Measurements from ENCODE around the gene CDRT15L2.
"Not testable (repeated sequence)": the region's sequence is repeated elsewhere in the genome, so short reads cannot be mapped to it uniquely, and the experiment has no call there.

Gene CDRT15L2

GRCh38 chr17:20579424-20579823 is at the start of gene CDRT15L2:
CDRT15L2 (plus strand) TSS chr17:20579724; CDS start chr17:20579744, 20 bp downstream.
- DNase-seq (ENCODE audit: low read depth in 2 of 2): not testable (repeated sequence)

DNA sequence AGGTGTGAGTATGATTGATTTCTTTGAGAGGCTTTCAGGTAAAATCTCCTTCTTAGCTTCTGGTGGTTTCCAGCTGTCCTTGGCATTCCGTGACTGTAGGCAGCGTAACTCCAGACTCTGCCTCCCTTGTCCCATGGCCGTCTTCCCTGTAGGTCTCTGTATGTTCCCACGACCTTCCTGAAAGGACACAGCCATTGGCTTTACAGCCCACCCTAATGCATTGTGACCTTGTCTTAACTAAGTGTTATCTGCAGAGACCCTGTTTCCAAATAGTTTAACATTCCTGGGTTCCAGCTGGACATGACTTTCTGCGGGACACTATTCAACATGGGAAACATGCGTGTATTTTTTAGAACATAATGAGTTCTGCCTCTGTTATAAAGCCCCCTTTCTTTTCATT is 49.4 kb upstream of the CDRT15L2 start:
- not testable (repeated sequence) for DNase-seq (ENCODE audit: low read depth in 2 of 2)

- not testable (repeated sequence) for DNase-seq (ENCODE audit: low read depth in 2 of 2)
Observed at GRCh38 chr17:20532544-20533090, 46.9 kb upstream of the CDRT15L2 start.

DNA sequence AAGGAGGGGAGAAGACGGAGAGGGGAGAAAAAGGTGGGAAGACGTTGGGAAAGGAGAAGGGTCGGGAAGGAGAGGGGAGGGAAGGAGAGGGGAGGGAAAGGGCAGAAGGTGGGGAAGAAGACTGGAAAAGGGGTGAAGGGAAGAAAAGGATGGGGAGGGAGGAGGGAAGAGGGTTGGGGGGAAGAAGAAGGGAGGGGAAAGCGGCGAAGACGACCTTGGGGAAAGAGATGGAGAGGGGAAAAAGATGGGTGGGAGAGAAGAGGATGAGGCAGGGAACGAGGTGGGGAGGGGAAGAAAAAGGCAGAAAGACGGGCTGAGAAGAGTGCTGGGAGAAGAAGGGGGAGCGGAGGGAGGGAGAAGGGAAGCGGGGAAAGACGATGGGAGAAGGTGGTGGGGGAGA is 46.3 kb upstream of the CDRT15L2 start:
- DNase-seq (ENCODE audit: low read depth in 2 of 2): not testable (repeated sequence)

- not testable (repeated sequence) for DNase-seq (ENCODE audit: low read depth in 2 of 2)
Observed at GRCh38 chr17:20534711-20535550, 44.6 kb upstream of the CDRT15L2 start.

- not testable (repeated sequence) for DNase-seq (ENCODE audit: low read depth in 2 of 2)
Observed at GRCh38 chr17:20540414-20540813, 39.1 kb upstream of the CDRT15L2 start.

DNA sequence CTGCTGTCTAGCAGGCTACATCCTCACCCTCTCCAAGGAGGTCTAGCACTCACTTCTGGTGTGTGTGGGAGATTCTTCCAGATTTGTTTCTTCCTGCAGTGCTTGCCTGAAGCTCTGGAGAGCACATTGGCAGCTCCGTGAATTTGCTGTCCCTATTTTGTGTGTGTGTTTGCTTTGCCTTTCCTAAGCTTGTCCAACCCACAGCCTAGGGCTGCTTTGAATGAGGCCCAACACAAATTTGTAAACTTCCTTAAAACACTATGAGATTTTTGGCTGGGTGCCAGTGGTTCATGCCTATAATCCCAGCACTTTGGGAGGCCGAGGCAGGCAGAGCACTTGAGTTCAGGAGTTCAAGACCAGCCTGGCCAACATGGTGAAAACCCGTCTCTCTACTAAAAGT is 38.7 kb upstream of the CDRT15L2 start:
- DNase-seq (ENCODE audit: low read depth in 2 of 2): not testable (repeated sequence)

DNA sequence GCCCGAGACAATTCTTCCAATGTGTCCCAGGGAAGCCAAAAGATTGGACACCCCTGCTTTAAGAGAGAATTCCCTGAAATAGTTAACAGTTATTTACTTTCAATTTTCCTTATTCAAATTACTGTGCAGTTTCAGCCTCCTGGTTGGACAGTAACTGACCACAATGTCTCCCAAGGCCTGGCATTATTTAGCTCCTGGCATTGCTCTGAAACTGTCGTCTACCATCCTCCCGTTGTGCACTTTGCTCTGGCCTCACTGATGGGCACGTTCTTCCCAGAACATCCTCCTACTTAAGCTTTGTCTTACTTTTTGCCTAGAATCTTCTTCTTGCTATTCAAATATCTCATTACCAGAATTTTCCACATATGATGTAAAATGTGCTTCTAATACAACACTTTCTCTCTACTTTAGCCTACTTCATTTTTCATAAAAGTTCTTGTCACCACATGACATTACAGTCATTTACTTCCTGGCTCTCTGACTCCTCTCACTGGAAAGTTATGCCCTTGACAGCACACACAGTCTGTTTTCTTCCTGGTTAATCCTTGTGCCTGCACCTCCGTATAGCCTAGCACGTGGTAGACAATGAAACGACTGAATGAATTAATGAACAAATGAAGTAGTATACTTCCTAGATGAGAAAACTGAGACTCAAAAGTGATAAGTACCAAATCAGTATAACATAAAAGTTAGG is 37.5 kb upstream of the CDRT15L2 start:
- DNase-seq (ENCODE audit: low read depth in 2 of 2): not testable (repeated sequence)

DNA sequence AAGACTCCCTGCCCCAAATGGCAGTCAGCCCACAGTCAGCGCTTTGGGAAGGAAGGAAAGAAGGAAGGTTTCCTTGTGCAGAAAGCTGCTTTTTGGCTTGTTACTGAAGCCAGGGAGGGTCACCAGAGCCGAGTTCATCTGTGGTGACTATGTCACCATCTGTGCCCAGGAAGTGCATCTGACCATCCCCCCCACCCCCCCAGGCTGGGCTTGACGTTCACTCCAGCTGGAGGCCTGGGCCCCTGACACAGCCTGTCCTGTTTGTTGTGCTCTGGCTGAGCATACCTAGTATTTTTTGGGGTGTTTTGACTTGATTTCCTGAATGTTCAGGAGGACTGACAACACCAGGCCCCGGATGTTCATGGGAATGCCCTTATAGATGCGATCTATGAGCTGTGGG is 31.6 kb upstream of the CDRT15L2 start:
- not testable (repeated sequence) for DNase-seq (ENCODE audit: low read depth in 2 of 2)

DNA sequence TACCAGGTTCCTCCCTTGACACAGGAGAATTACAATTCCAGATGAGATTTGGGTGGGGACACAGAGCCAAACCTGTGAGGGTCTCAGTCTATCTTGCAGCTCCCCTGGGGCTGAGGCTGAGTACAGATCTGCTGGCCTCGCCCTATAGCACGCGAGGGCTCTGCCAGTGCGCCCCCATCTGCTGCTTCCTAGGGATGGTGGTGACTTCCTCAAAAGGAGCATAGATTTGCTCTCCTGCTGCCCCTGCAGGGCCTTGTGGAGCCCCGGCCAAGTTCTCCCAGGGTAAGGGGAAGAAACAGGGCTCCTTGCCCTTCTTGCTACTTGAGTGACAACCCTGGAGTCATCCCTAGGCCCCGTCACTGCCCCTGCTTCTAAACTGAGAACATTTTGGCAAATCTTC is 26.6 kb upstream of the CDRT15L2 start:
- DNase-seq (ENCODE audit: low read depth in 2 of 2): not testable (repeated sequence)

- DNase-seq (ENCODE audit: low read depth in 2 of 2): not testable (repeated sequence)
Observed at GRCh38 chr17:20554728-20555127, 24.8 kb upstream of the CDRT15L2 start.

DNA sequence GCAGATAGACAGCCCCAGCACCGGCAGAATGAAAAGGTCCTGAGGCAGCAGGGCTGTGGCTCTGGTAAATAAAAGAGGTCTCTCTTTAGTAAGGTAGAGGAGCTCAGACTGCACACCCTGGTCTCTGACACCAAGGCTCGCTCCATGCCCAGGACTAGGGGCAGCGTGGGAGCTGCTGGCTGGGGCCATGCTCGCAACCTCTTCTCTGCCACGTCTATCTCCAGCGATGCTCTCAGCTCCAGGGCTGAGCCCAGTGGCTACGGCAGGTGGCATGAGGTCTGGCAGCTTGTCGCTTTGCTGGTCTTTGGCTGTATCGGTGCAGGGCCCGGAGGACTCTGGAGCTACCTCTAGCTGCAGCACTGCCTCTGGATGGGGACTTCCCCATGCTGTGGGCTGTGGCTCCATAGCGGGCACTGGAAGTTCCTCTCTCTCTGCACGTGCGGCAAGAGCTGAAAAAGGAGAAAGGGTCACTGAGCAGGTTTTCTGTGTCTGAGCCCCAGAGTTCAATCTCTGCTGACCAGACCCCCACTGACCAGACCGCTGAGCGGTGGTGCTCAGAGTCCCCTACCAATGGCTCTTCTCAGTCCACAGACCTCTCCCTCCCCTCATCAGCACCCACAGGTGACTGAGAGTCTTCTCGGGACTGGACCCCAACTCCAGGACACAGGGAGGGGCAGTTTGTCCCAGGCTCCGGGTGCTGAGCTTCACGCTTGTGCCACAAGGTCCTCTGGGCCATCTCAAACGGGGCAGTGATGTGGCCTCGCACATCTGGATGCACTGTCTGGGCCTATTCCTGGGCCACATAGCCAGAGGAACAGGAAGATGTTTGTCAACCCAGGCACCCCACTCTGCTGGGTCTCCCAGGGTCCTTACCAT is 24.2 kb upstream of the CDRT15L2 start:
- DNase-seq (ENCODE audit: low read depth in 2 of 2): not testable (repeated sequence)

DNA sequence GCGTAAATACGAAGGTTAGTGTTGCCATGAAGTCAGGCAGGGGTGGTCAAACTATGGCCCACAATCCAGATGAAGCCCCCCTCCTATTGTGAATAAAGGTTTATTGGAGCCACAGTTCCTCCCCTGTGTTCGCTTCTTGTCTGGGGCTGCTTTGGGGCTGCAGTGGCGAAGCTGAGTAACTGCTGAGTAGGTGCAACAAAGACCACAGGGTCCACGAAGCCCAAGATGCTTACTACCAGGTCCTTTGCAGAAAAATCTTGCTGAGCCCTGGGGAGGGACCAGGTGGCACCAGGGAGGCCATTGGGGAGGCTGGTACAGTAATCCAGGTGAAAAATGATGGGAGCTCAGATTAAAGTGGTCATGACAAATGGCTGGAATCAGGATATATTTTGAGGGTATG is 21.4 kb upstream of the CDRT15L2 start:
- not testable (repeated sequence) for DNase-seq (ENCODE audit: low read depth in 2 of 2)

GRCh38 chr17:20559018-20559417 is 20.5 kb upstream of the CDRT15L2 start:
- not testable (repeated sequence) for DNase-seq (ENCODE audit: low read depth in 2 of 2)

GRCh38 chr17:20562587-20562986 is 16.9 kb upstream of the CDRT15L2 start:
- no peak for DNase-seq (ENCODE audit: low read depth in 2 of 2)

DNA sequence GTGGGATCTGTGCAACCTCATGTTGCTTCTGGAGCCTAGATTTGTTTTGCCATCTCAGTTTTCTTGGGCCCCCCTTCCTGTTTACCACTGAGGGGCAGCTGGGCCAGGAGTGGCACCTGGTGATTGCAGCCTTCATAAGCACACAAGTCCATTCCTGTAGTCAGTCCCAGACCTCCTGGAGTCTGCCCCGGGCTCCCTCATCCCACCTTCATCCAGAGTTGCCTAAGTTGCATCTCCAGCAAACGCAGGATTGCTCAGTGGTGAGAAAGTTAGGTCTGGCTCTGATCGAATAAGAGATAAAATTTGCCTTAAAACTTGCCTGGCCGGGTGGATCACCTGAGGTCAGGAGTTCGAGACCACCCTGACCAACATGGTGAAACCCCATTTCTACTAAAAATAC is 14.3 kb upstream of the CDRT15L2 start:
- DNase-seq (ENCODE audit: low read depth in 2 of 2): not testable (repeated sequence)

GRCh38 chr17:20565711-20566110 is 13.8 kb upstream of the CDRT15L2 start:
- no peak for DNase-seq (ENCODE audit: low read depth in 2 of 2)

- not testable (repeated sequence) for DNase-seq (ENCODE audit: low read depth in 2 of 2)
Observed at GRCh38 chr17:20566736-20567135, 12.8 kb upstream of the CDRT15L2 start.

- not testable (repeated sequence) for DNase-seq (ENCODE audit: low read depth in 2 of 2)
Observed at GRCh38 chr17:20567421-20567820, 12.1 kb upstream of the CDRT15L2 start.

- not testable (repeated sequence) for DNase-seq (ENCODE audit: low read depth in 2 of 2)
Observed at GRCh38 chr17:20568604-20569003, 10.9 kb upstream of the CDRT15L2 start.

GRCh38 chr17:20571653-20572052 is 7.9 kb upstream of the CDRT15L2 start:
- DNase-seq (ENCODE audit: low read depth in 2 of 2): not testable (repeated sequence)
